Upper lobe of left lung (tissue), 4 donors: ENCODE results near the gene HLA-A.

ENCODE experiments used
- POLR2A ChIP-seq, 4 donors: fragments of 450-650 bp; IDR thresholded peaks; one replicate each; pipeline ENCODE4 v1.5.1; 2016 to 2017; ENCODE audit warnings: antibody characterized with exemption in 4 of 4, mild to moderate bottlenecking in 2 of 4
- POLR2AphosphoS5 ChIP-seq, 2 donors: sonication (generic); formaldehyde crosslinking; IDR thresholded peaks; one replicate each; pipeline ENCODE4 v1.5.1; 2017; ENCODE audit warnings: antibody characterized with exemption in 2 of 2
- TF ChIP-seq, protein P1 (sequence below), 6 experiments: fragments of 450-650 bp in 4 of 6; fragments of 200-600 bp in 2 of 6; sonication (generic) in 2 of 6; IDR thresholded peaks; one replicate each; pipeline ENCODE4 v1.5.1; 2016 to 2019; ENCODE audit warnings: antibody characterized with exemption in 6 of 6

DNA sequence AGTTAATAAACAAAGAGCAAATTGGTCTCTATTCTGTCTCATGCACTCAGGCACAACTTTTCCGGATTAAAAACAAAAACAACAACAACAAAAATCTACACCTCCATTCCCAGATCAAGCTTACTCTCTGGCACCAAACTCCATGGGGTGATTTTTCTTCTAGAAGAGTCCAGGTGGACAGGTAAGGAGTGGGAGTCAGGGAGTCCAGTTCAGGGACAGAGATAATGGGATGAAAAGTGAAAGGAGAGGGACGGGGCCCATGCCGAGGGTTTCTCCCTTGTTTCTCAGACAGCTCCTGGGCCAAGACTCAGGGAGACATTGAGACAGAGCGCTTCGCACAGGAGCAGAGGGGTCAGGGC, 437 bp upstream of the HLA-A start:
- TF ChIP-seq, protein P1, sequence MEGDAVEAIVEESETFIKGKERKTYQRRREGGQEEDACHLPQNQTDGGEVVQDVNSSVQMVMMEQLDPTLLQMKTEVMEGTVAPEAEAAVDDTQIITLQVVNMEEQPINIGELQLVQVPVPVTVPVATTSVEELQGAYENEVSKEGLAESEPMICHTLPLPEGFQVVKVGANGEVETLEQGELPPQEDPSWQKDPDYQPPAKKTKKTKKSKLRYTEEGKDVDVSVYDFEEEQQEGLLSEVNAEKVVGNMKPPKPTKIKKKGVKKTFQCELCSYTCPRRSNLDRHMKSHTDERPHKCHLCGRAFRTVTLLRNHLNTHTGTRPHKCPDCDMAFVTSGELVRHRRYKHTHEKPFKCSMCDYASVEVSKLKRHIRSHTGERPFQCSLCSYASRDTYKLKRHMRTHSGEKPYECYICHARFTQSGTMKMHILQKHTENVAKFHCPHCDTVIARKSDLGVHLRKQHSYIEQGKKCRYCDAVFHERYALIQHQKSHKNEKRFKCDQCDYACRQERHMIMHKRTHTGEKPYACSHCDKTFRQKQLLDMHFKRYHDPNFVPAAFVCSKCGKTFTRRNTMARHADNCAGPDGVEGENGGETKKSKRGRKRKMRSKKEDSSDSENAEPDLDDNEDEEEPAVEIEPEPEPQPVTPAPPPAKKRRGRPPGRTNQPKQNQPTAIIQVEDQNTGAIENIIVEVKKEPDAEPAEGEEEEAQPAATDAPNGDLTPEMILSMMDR (IDR thresholded peaks at IDR 0.05), result no peak
- TF ChIP-seq POLR2AphosphoS5 (IDR thresholded peaks at IDR 0.05), result no peak
- TF ChIP-seq POLR2A (IDR thresholded peaks at IDR 0.05), result no peak
